Activated CD4-positive, alpha-beta T cell treated with anti-CD3 and anti-CD28 coated beads, Interleukin-2, Interleukin-6, amounts not matched to agents 100 ng/mL and 50 ng/mL, durations not matched to agents 16 hours and 8 hours (primary cell): ENCODE measurements around the gene PERM1.

Experiments
- DNase-seq: peaks from one replicate; pipeline ENCODE4 v3.0.0-alpha.2; 2020

Gene PERM1

GRCh38 chr1:943545-944340, 38.1 kb downstream of the PERM1 start:
- no peak for DNase-seq

- no peak for DNase-seq
Measured at GRCh38 chr1:942864-943533, 38.9 kb downstream of the PERM1 start.

GRCh38 chr1:942411-942821, 39.5 kb downstream of the PERM1 start:
- no peak for DNase-seq

GRCh38 chr1:941588-942383, 40.1 kb downstream of the PERM1 start:
- peak; percentile 30 for DNase-seq

- DNase-seq: no peak
Measured at GRCh38 chr1:941015-941587, 40.8 kb downstream of the PERM1 start.

- no peak for DNase-seq
Measured at GRCh38 chr1:940107-941014, 41.5 kb downstream of the PERM1 start.

- DNase-seq: no peak
Measured at GRCh38 chr1:939511-940106, 42.3 kb downstream of the PERM1 start.

GRCh38 chr1:938711-939489, 43.0 kb downstream of the PERM1 start:
- DNase-seq: no peak

- no peak for DNase-seq
Measured at GRCh38 chr1:938088-938683, 43.7 kb downstream of the PERM1 start.

GRCh38 chr1:937521-937920, 44.4 kb downstream of the PERM1 start:
- no peak for DNase-seq

- DNase-seq: no peak
Measured at GRCh38 chr1:936348-937264, 45.3 kb downstream of the PERM1 start.

GRCh38 chr1:935751-936231, 46.1 kb downstream of the PERM1 start:
- no peak for DNase-seq

GRCh38 chr1:934991-935750, 46.7 kb downstream of the PERM1 start:
- no peak for DNase-seq

GRCh38 chr1:933603-933940, 48.3 kb downstream of the PERM1 start:
- DNase-seq: no peak

- DNase-seq: no peak
Measured at GRCh38 chr1:932776-933602, 48.9 kb downstream of the PERM1 start.

GRCh38 chr1:932173-932510, 49.8 kb downstream of the PERM1 start:
- no peak for DNase-seq

- no peak for DNase-seq
Measured at GRCh38 chr1:931380-932172, 50.3 kb downstream of the PERM1 start.
